Neural cell (in vitro differentiated cells): ENCODE measurements around the gene RIN3. TPM values are rescaled to one million over a fixed set of nuclear protein-coding genes. Genes with fewer than 3 reads are reported as not detected.

Experiments used
- H2AFZ ChIP-seq: fragments of 200-600, 300-800 bp; sonication (generic), shearing (Covaris generic); 2 replicates; pipeline ENCODE4 v1.6.0; 2014; ENCODE audit warnings: low read depth, mild to moderate bottlenecking, antibody characterized with exemption, low read length, moderate library complexity
- H3F3A ChIP-seq: fragments of 200-600 bp; shearing (Covaris generic); 2 replicates; pipeline ENCODE4 v1.6.1; 2016; ENCODE audit warnings: mild to moderate bottlenecking, moderate library complexity, mixed read lengths, antibody characterized with exemption, low read length; ENCODE audit not compliant: insufficient read depth, poor library complexity, severe bottlenecking
- H3K27ac ChIP-seq: fragments of 200-600, 300-800 bp; sonication (generic), shearing (Covaris generic); 2 replicates; pipeline ENCODE4 v1.5.1; 2014; ENCODE audit warnings: mild to moderate bottlenecking, low read length, moderate library complexity
- H3K27me3 ChIP-seq: fragments of 300-800, 200-600 bp; sonication (generic), shearing (Covaris generic); 2 replicates; pipeline ENCODE4 v1.6.0; 2014; ENCODE audit warnings: mild to moderate bottlenecking, low read depth, low read length, moderate library complexity; ENCODE audit not compliant: insufficient read depth
- H3K36me3 ChIP-seq: fragments of 300-800, 200-600 bp; sonication (generic), shearing (Covaris generic); 2 replicates; pipeline ENCODE4 v1.5.1; 2014; ENCODE audit warnings: mild to moderate bottlenecking, antibody characterized with exemption, low read length, moderate library complexity; ENCODE audit not compliant: insufficient read depth
- H3K4me2 ChIP-seq: fragments of 300-800, 200-600 bp; sonication (generic), shearing (Covaris generic); 2 replicates; pipeline ENCODE4 v1.6.0; 2014; ENCODE audit warnings: mild to moderate bottlenecking, low read length
- H3K4me3 ChIP-seq: fragments of 300-800, 200-600 bp; sonication (generic), shearing (Covaris generic); 2 replicates; pipeline ENCODE4 v1.5.1; 2014; ENCODE audit warnings: mild to moderate bottlenecking, low read length, moderate library complexity
- H3K79me2 ChIP-seq: fragments of 200-600 bp; shearing (Covaris generic); replicated peaks from 2 replicates; pipeline ENCODE4 v1.6.0; 2014; ENCODE audit warnings: mild to moderate bottlenecking, low read length, moderate library complexity; ENCODE audit not compliant: insufficient read depth
- H3K9ac ChIP-seq: fragments of 300-800, 200-600 bp; sonication (generic), shearing (Covaris generic); 2 replicates; pipeline ENCODE4 v1.6.1; 2016; ENCODE audit warnings: mild to moderate bottlenecking, low read length, mixed read lengths
- H3K9me2 ChIP-seq: fragments of 200-600 bp; shearing (Covaris generic); 2 replicates; pipeline ENCODE4 v1.6.1; 2016; ENCODE audit warnings: mild to moderate bottlenecking, low read length, mixed read lengths; ENCODE audit not compliant: insufficient read depth
- H3K9me3 ChIP-seq: fragments of 200-600, 300-800 bp; sonication (generic), shearing (Covaris generic); 2 replicates; pipeline ENCODE4 v1.6.1; 2016; ENCODE audit warnings: mild to moderate bottlenecking, mixed run types, low read length, moderate library complexity, mixed read lengths
- H4K20me1 ChIP-seq: fragments of 200-600 bp; shearing (Covaris generic); 2 replicates; pipeline ENCODE4 v1.6.1; 2016; ENCODE audit warnings: mild to moderate bottlenecking, mixed run types; ENCODE audit not compliant: insufficient read depth
- EP300 ChIP-seq: fragments of 450-650 bp; conservative IDR thresholded peaks from 2 replicates; pipeline ENCODE4 v1.6.1; 2014; ENCODE audit warnings: antibody characterized with exemption, mild to moderate bottlenecking, moderate library complexity; ENCODE audit not compliant: poor library complexity, severe bottlenecking
- EZH2 ChIP-seq: fragments of 200-600, 300-800 bp; shearing (Covaris generic), sonication (generic); IDR thresholded peaks from 2 replicates; pipeline ENCODE4 v1.6.1; 2014; ENCODE audit warnings: antibody characterized with exemption, low read length, borderline replicate concordance, mild to moderate bottlenecking; ENCODE audit not compliant: insufficient read depth, poor library complexity, severe bottlenecking
- MXI1 ChIP-seq: fragments of 450-650 bp; conservative IDR thresholded peaks from 2 replicates; pipeline ENCODE4 v1.6.1; 2014; ENCODE audit warnings: antibody characterized with exemption, mild to moderate bottlenecking; ENCODE audit not compliant: poor library complexity, severe bottlenecking
- POLR2AphosphoS5 ChIP-seq: IDR thresholded peaks from 2 replicates; pipeline ENCODE4 v1.6.1; 2012
- RAD21 ChIP-seq: fragments of 450-650 bp; conservative IDR thresholded peaks from 2 replicates; pipeline ENCODE4 v1.6.1; 2014; ENCODE audit warnings: antibody characterized with exemption, mild to moderate bottlenecking, moderate library complexity
- SMC3 ChIP-seq: fragments of 450-650 bp; conservative IDR thresholded peaks from 2 replicates; pipeline ENCODE4 v1.6.1; 2014; ENCODE audit warnings: antibody characterized with exemption, mild to moderate bottlenecking, moderate library complexity; ENCODE audit not compliant: poor library complexity
- TAF1 ChIP-seq: IDR thresholded peaks from 2 replicates; pipeline ENCODE4 v1.6.1; 2012; ENCODE audit warnings: low read depth
- polyA plus RNA-seq: library from polyadenylated mRNA; depleted of rRNA; stranded (reverse); fragments of >200 nt; gene quantifications from 2 replicates; pipeline ENCODE4 v1.2.3, GENCODE V29; 2014
- TF ChIP-seq, protein P1 (sequence below): fragments of 450-650 bp; IDR thresholded peaks from 2 replicates; pipeline ENCODE4 v1.5.1; 2014; ENCODE audit warnings: antibody characterized with exemption, mild to moderate bottlenecking, moderate library complexity; ENCODE audit not compliant: poor library complexity, severe bottlenecking
- TF ChIP-seq, protein P2 (sequence below): IDR thresholded peaks from 2 replicates; pipeline ENCODE4 v1.6.1; 2012; ENCODE audit warnings: borderline replicate concordance

RIN3 gene
- polyA plus RNA-seq, 1 donor from 2014 or later: not detected

DNA sequence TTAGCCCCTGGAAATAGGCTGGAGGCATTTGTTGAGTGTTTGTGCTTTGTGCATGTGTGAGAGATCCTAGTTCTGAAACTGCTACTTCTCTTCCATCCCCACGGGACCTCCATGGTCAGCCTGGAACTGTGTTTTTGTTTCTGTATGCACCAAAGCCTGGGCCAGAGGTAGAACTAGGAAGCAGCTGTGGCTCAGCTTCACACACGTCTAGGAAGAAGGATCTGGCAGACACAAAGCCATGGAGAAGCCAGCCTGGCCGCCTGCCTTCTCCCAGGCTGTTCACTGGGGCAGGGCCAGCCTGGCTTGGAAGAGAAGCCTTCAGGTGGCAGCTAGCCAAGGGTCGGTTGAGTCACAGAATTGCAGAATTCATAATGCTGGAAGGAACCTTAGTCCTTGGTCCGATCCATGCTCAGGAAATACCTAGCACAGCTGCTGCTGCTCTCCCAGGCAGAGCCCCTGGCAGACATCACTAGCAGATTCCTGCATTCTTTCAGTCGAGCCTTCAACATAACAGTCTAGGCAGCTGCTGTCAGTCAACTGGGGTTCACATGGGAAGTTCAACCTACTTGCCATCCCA, 27.0 kb downstream of the RIN3 start:
- Histone ChIP-seq H3K27me3 (no peaks in the 10 kb centered on the region), H3F3A (no peaks in the 10 kb centered on the region), H4K20me1 (no peaks in the 10 kb centered on the region), H3K4me2 (no peak overlapping the region), H3K9ac (no peak overlapping the region), H3K36me3 (no peaks in the 10 kb centered on the region), H3K9me2 (no peaks in the 10 kb centered on the region), H3K79me2 (no peaks in the 10 kb centered on the region), H2AFZ (no peak overlapping the region), H3K27ac (no peak overlapping the region), H3K4me3 (no peak overlapping the region), H3K9me3 (no peaks in the 10 kb centered on the region)
- no peak for TF ChIP-seq POLR2AphosphoS5
- TF ChIP-seq EZH2: no peak
- no peak for TF ChIP-seq RAD21
- TF ChIP-seq, protein P1, sequence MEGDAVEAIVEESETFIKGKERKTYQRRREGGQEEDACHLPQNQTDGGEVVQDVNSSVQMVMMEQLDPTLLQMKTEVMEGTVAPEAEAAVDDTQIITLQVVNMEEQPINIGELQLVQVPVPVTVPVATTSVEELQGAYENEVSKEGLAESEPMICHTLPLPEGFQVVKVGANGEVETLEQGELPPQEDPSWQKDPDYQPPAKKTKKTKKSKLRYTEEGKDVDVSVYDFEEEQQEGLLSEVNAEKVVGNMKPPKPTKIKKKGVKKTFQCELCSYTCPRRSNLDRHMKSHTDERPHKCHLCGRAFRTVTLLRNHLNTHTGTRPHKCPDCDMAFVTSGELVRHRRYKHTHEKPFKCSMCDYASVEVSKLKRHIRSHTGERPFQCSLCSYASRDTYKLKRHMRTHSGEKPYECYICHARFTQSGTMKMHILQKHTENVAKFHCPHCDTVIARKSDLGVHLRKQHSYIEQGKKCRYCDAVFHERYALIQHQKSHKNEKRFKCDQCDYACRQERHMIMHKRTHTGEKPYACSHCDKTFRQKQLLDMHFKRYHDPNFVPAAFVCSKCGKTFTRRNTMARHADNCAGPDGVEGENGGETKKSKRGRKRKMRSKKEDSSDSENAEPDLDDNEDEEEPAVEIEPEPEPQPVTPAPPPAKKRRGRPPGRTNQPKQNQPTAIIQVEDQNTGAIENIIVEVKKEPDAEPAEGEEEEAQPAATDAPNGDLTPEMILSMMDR: no peak
- no peak for TF ChIP-seq EP300
- no peak for TF ChIP-seq TAF1
- TF ChIP-seq MXI1: no peak
- TF ChIP-seq, protein P2, sequence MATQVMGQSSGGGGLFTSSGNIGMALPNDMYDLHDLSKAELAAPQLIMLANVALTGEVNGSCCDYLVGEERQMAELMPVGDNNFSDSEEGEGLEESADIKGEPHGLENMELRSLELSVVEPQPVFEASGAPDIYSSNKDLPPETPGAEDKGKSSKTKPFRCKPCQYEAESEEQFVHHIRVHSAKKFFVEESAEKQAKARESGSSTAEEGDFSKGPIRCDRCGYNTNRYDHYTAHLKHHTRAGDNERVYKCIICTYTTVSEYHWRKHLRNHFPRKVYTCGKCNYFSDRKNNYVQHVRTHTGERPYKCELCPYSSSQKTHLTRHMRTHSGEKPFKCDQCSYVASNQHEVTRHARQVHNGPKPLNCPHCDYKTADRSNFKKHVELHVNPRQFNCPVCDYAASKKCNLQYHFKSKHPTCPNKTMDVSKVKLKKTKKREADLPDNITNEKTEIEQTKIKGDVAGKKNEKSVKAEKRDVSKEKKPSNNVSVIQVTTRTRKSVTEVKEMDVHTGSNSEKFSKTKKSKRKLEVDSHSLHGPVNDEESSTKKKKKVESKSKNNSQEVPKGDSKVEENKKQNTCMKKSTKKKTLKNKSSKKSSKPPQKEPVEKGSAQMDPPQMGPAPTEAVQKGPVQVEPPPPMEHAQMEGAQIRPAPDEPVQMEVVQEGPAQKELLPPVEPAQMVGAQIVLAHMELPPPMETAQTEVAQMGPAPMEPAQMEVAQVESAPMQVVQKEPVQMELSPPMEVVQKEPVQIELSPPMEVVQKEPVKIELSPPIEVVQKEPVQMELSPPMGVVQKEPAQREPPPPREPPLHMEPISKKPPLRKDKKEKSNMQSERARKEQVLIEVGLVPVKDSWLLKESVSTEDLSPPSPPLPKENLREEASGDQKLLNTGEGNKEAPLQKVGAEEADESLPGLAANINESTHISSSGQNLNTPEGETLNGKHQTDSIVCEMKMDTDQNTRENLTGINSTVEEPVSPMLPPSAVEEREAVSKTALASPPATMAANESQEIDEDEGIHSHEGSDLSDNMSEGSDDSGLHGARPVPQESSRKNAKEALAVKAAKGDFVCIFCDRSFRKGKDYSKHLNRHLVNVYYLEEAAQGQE: no peak
- no peak for TF ChIP-seq SMC3

DNA sequence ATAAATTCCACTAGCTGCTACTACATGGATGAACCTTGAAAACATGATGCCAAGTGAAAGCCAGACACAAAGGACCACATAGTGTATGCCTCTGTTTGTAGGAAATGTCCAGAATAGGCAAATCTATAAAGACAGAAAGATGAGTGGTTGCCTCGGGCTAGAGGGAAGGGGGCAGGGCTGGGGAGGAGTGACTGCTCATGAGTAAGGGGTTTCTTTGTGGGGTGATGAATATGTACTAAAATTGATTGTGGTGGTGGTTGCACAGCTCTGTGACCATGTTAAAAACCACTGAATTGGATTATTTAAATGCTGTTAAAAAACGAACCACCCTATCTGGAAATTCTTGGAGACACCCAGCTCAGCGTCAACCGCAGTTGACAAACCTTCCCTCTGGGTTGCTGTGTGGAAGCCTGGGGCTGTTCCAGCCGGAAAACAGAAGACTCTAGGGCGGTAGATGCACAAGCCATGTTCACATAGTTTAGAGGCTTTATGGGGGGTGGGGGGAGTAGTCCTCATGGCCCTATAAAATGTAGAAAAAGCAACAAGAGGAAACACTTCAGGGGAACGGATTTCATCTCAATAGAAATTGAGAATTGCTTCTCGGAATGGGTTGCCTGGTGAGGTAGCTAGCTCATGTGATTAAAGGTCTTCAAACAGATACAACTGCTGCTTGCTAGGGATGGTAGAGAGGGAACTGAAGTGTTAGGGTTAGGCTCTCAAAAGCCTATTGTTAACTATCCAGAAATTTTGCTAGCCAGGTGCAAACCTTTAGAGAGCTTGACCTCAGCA, 29.4 kb downstream of the RIN3 start:
- no peak for TF ChIP-seq POLR2AphosphoS5
- no peak for TF ChIP-seq TAF1
- TF ChIP-seq RAD21: no peak
- TF ChIP-seq, protein P2: no peak
- TF ChIP-seq EZH2: no peak
- TF ChIP-seq MXI1: no peak
- TF ChIP-seq, protein P1: no peak
- TF ChIP-seq SMC3: no peak
- TF ChIP-seq EP300: no peak
- no peak overlapping the region for H3K4me2 ChIP-seq
- no peaks in the 10 kb centered on the region for H4K20me1 ChIP-seq
- no peak overlapping the region for H3K27ac ChIP-seq
- H3K79me2 ChIP-seq: no peaks in the 10 kb centered on the region
- no peaks in the 10 kb centered on the region for H3K9me3 ChIP-seq
- no peaks in the 10 kb centered on the region for H3K9me2 ChIP-seq
- no peaks in the 10 kb centered on the region for H3F3A ChIP-seq
- no peaks in the 10 kb centered on the region for H3K36me3 ChIP-seq
- no peak overlapping the region for H2AFZ ChIP-seq
- no peaks in the 10 kb centered on the region for H3K27me3 ChIP-seq
- H3K4me3 ChIP-seq: no peak overlapping the region
- H3K9ac ChIP-seq: no peak overlapping the region
